Neural cell (in vitro differentiated cells): ENCODE results near the gene EPHA2. TPM values are rescaled to one million over a fixed set of nuclear protein-coding genes. Genes with fewer than 3 reads are reported as not detected.
"Not testable (repeated sequence)": the region's sequence is repeated elsewhere in the genome, so short reads cannot be mapped to it uniquely, and the experiment has no call there.

Experiments
- H2AFZ ChIP-seq: fragments of 200-600, 300-800 bp; sonication (generic), shearing (Covaris generic); 2 replicates; pipeline ENCODE4 v1.6.0; 2014; ENCODE audit warnings: low read depth, mild to moderate bottlenecking, antibody characterized with exemption, low read length, moderate library complexity
- H3F3A ChIP-seq: fragments of 200-600 bp; shearing (Covaris generic); 2 replicates; pipeline ENCODE4 v1.6.1; 2016; ENCODE audit warnings: mild to moderate bottlenecking, moderate library complexity, mixed read lengths, antibody characterized with exemption, low read length; ENCODE audit not compliant: insufficient read depth, poor library complexity, severe bottlenecking
- H3K27ac ChIP-seq: fragments of 200-600, 300-800 bp; sonication (generic), shearing (Covaris generic); 2 replicates; pipeline ENCODE4 v1.5.1; 2014; ENCODE audit warnings: mild to moderate bottlenecking, low read length, moderate library complexity
- H3K27me3 ChIP-seq: fragments of 300-800, 200-600 bp; sonication (generic), shearing (Covaris generic); 2 replicates; pipeline ENCODE4 v1.6.0; 2014; ENCODE audit warnings: mild to moderate bottlenecking, low read depth, low read length, moderate library complexity; ENCODE audit not compliant: insufficient read depth
- H3K36me3 ChIP-seq: fragments of 300-800, 200-600 bp; sonication (generic), shearing (Covaris generic); 2 replicates; pipeline ENCODE4 v1.5.1; 2014; ENCODE audit warnings: mild to moderate bottlenecking, antibody characterized with exemption, low read length, moderate library complexity; ENCODE audit not compliant: insufficient read depth
- H3K4me2 ChIP-seq: fragments of 300-800, 200-600 bp; sonication (generic), shearing (Covaris generic); 2 replicates; pipeline ENCODE4 v1.6.0; 2014; ENCODE audit warnings: mild to moderate bottlenecking, low read length
- H3K4me3 ChIP-seq: fragments of 300-800, 200-600 bp; sonication (generic), shearing (Covaris generic); 2 replicates; pipeline ENCODE4 v1.5.1; 2014; ENCODE audit warnings: mild to moderate bottlenecking, low read length, moderate library complexity
- H3K79me2 ChIP-seq: fragments of 200-600 bp; shearing (Covaris generic); replicated peaks from 2 replicates; pipeline ENCODE4 v1.6.0; 2014; ENCODE audit warnings: mild to moderate bottlenecking, low read length, moderate library complexity; ENCODE audit not compliant: insufficient read depth
- H3K9ac ChIP-seq: fragments of 300-800, 200-600 bp; sonication (generic), shearing (Covaris generic); 2 replicates; pipeline ENCODE4 v1.6.1; 2016; ENCODE audit warnings: mild to moderate bottlenecking, low read length, mixed read lengths
- H3K9me2 ChIP-seq: fragments of 200-600 bp; shearing (Covaris generic); 2 replicates; pipeline ENCODE4 v1.6.1; 2016; ENCODE audit warnings: mild to moderate bottlenecking, low read length, mixed read lengths; ENCODE audit not compliant: insufficient read depth
- H3K9me3 ChIP-seq: fragments of 200-600, 300-800 bp; sonication (generic), shearing (Covaris generic); 2 replicates; pipeline ENCODE4 v1.6.1; 2016; ENCODE audit warnings: mild to moderate bottlenecking, mixed run types, low read length, moderate library complexity, mixed read lengths
- H4K20me1 ChIP-seq: fragments of 200-600 bp; shearing (Covaris generic); 2 replicates; pipeline ENCODE4 v1.6.1; 2016; ENCODE audit warnings: mild to moderate bottlenecking, mixed run types; ENCODE audit not compliant: insufficient read depth
- CTCF ChIP-seq: fragments of 450-650 bp; IDR thresholded peaks from 2 replicates; pipeline ENCODE4 v1.5.1; 2014; ENCODE audit warnings: antibody characterized with exemption, mild to moderate bottlenecking, moderate library complexity; ENCODE audit not compliant: poor library complexity, severe bottlenecking
- EP300 ChIP-seq: fragments of 450-650 bp; conservative IDR thresholded peaks from 2 replicates; pipeline ENCODE4 v1.6.1; 2014; ENCODE audit warnings: antibody characterized with exemption, mild to moderate bottlenecking, moderate library complexity; ENCODE audit not compliant: poor library complexity, severe bottlenecking
- EZH2 ChIP-seq: fragments of 200-600, 300-800 bp; shearing (Covaris generic), sonication (generic); IDR thresholded peaks from 2 replicates; pipeline ENCODE4 v1.6.1; 2014; ENCODE audit warnings: antibody characterized with exemption, low read length, borderline replicate concordance, mild to moderate bottlenecking; ENCODE audit not compliant: insufficient read depth, poor library complexity, severe bottlenecking
- MXI1 ChIP-seq: fragments of 450-650 bp; conservative IDR thresholded peaks from 2 replicates; pipeline ENCODE4 v1.6.1; 2014; ENCODE audit warnings: antibody characterized with exemption, mild to moderate bottlenecking; ENCODE audit not compliant: poor library complexity, severe bottlenecking
- POLR2AphosphoS5 ChIP-seq: IDR thresholded peaks from 2 replicates; pipeline ENCODE4 v1.6.1; 2012
- RAD21 ChIP-seq: fragments of 450-650 bp; conservative IDR thresholded peaks from 2 replicates; pipeline ENCODE4 v1.6.1; 2014; ENCODE audit warnings: antibody characterized with exemption, mild to moderate bottlenecking, moderate library complexity
- REST ChIP-seq: IDR thresholded peaks from 2 replicates; pipeline ENCODE4 v1.6.1; 2012; ENCODE audit warnings: borderline replicate concordance
- SMC3 ChIP-seq: fragments of 450-650 bp; conservative IDR thresholded peaks from 2 replicates; pipeline ENCODE4 v1.6.1; 2014; ENCODE audit warnings: antibody characterized with exemption, mild to moderate bottlenecking, moderate library complexity; ENCODE audit not compliant: poor library complexity
- TAF1 ChIP-seq: IDR thresholded peaks from 2 replicates; pipeline ENCODE4 v1.6.1; 2012; ENCODE audit warnings: low read depth
- polyA plus RNA-seq: library from polyadenylated mRNA; depleted of rRNA; stranded (reverse); fragments of >200 nt; gene quantifications from 2 replicates; pipeline ENCODE4 v1.2.3, GENCODE V29; 2014

Gene EPHA2
- polyA plus RNA-seq, 1 donor from 2014 or later: 0.63 TPM

- H3K36me3 ChIP-seq: no peaks in the 10 kb centered on the region
- no peaks in the 10 kb centered on the region for H3K9me3 ChIP-seq
- H3K9me2 ChIP-seq: no peaks in the 10 kb centered on the region
- no peaks in the 10 kb centered on the region for H4K20me1 ChIP-seq
- H3K9ac ChIP-seq: no peak overlapping the region
- H3K4me2 ChIP-seq: no peak overlapping the region
- H2AFZ ChIP-seq: no peak overlapping the region
- TF ChIP-seq EP300: no peak
- TF ChIP-seq POLR2AphosphoS5: no peak
- no peak for TF ChIP-seq RAD21
- no peak for TF ChIP-seq CTCF
- TF ChIP-seq TAF1: no peak
- no peak for TF ChIP-seq EZH2
- TF ChIP-seq REST: no peak
- no peak for TF ChIP-seq MXI1
- TF ChIP-seq SMC3: no peak
- no peaks in the 10 kb centered on the region for H3K79me2 ChIP-seq
- no peaks in the 10 kb centered on the region for H3F3A ChIP-seq
- no peaks in the 10 kb centered on the region for H3K27me3 ChIP-seq
- H3K27ac ChIP-seq: no peak overlapping the region
- no peak overlapping the region for H3K4me3 ChIP-seq
These were observed 42.7 kb upstream of the EPHA2 start for GRCh38 chr1:16198444-16199156.

GRCh38 chr1:16196874-16197273, 41.0 kb upstream of the EPHA2 start:
- H3K9ac ChIP-seq: no peak overlapping the region
- H3K4me3 ChIP-seq: no peak overlapping the region
- TF ChIP-seq EZH2: no peak
- TF ChIP-seq TAF1: no peak
- TF ChIP-seq CTCF: no peak
- no peak for TF ChIP-seq SMC3
- no peak for TF ChIP-seq RAD21
- no peak for TF ChIP-seq POLR2AphosphoS5
- TF ChIP-seq REST: no peak
- no peak for TF ChIP-seq EP300
- no peak for TF ChIP-seq MXI1
- H3K4me2 ChIP-seq: no peak overlapping the region
- H3K9me3 ChIP-seq: no peaks in the 10 kb centered on the region
- H3F3A ChIP-seq: no peaks in the 10 kb centered on the region
- no peaks in the 10 kb centered on the region for H3K27me3 ChIP-seq
- H2AFZ ChIP-seq: no peak overlapping the region
- H3K79me2 ChIP-seq: no peaks in the 10 kb centered on the region
- H3K9me2 ChIP-seq: no peaks in the 10 kb centered on the region
- H4K20me1 ChIP-seq: no peaks in the 10 kb centered on the region
- H3K36me3 ChIP-seq: no peaks in the 10 kb centered on the region
- H3K27ac ChIP-seq: no peak overlapping the region

- not testable (repeated sequence) for H3K4me2 ChIP-seq, H2AFZ ChIP-seq, H3F3A ChIP-seq, H3K9ac ChIP-seq, H4K20me1 ChIP-seq, H3K27ac ChIP-seq, H3K79me2 ChIP-seq, H3K27me3 ChIP-seq, H3K36me3 ChIP-seq, H3K9me3 ChIP-seq, H3K4me3 ChIP-seq, H3K9me2 ChIP-seq
These were observed 40.3 kb upstream of the EPHA2 start for GRCh38 chr1:16196139-16196538.
